Epithelial cell of proximal tubule (primary cell): ENCODE measurements around the gene SLX9. TPM values are rescaled to one million over a fixed set of nuclear protein-coding genes. Genes with fewer than 3 reads are reported as not detected.

ENCODE experiments used
- DNase-seq: peaks from one replicate; pipeline ENCODE4 v3.0.0-alpha.2; 2011; ENCODE audit warnings: low read depth
- H3K4me3 ChIP-seq: 2 replicates; pipeline ENCODE4 v1.5.1; 2011; ENCODE audit warnings: low read depth, mild to moderate bottlenecking, low read length
- CTCF ChIP-seq: conservative IDR thresholded peaks from 2 replicates; pipeline ENCODE4 v1.5.1; 2012; ENCODE audit warnings: low read depth, mild to moderate bottlenecking, low read length
- total RNA-seq: library from RNA; depleted of rRNA; stranded (reverse); fragments of >200 nt; gene quantifications from 2 replicates; pipeline ENCODE4 v1.2.3, GENCODE V29; 2015

SLX9 gene
- 35.7 and 52.1 TPM in 2 replicates for total RNA-seq

- no peak for DNase-seq
- peak within 1 kb of the TSS; percentile 97 for H3K4me3 ChIP-seq
- TF ChIP-seq CTCF: no peak
These were observed at the start of gene SLX9 for GRCh38 chr21:44939532-44940115. Gene SLX9 (plus strand): TSS chr21:44940029. CDS start chr21:44940058, 29 bp downstream.

DNA sequence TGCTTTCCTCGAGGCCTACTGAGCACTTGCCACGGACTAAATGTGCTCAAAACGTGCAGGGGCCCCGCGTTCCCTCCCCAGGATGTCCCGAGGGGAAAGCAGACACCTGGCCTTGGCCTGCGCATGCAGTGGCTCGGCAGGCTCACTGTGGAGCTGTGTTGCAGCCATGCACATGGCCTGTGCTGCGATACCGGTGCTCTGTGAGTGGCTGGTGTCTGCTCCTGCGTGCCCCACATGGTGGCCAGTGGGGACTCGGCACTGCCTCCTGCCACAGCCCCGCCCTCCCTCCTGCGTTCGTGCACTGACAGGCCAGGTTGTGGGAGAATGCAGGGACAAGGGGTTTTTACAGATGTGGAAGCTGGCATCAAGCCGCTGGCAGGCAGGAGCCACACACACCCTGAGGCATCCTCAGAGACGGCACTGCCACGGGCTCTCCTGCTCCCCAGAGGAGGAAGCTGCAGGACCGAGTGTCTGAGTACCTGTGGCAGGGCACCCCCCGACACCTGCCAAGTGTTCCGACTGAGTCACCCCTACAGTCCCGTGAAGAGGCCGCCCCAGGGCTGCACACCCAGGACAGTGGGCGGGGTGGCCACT, 49.4 kb upstream of the SLX9 start:
- H3K4me3 ChIP-seq: no peak overlapping the region
- TF ChIP-seq CTCF: no peak
- DNase-seq: no peak

DNA sequence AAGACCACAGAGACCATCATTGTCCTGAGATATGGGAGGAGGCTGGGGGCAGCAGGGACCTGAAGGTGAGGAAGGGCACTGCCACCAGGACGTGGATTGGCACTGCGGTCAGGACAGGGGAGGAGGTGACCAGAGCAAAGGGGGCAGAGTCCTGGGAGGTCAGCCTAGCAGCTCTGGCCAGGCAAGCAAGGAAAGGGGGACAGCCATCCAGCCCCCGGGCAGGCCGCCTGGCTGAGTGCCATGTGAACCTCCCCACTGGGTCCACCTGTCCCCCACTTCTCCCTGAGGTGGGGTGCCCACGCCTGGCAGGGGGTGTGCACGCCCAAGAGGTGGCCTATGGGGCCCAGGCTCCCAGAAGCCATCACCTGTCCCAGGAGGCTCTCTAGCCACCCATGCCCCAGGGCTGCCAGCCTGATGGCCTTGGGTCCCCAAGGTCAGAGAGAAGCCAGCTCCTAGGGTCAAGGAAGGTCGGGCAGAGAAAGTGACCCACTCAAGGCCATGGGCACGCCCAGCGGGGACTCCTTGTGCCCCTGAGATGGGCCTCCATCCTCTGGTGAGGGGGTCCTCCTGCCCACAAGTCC, 48.8 kb upstream of the SLX9 start:
- no peak for DNase-seq
- no peak for TF ChIP-seq CTCF
- no peak overlapping the region for H3K4me3 ChIP-seq

DNA sequence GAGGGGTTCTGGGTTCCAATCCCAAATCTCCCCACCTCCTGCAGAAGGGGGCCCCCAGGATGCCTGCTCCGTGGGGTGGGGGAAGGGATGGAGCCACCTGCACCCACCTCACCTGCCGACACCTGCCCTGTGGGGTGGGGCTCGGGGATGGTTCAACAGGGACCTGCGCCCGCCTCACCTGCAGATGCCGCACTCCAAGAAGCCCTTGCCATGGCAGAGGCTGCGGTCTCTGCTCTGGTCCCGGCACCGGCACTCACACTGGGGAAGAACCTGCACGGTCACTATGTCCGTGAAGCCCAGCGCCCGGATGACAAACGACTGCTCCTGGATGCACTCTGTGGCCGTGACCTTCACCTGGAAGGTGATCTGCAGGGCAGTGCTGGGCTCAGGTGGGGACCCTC, 48.2 kb upstream of the SLX9 start:
- H3K4me3 ChIP-seq: no peak overlapping the region
- TF ChIP-seq CTCF: no peak
- DNase-seq: no peak

DNA sequence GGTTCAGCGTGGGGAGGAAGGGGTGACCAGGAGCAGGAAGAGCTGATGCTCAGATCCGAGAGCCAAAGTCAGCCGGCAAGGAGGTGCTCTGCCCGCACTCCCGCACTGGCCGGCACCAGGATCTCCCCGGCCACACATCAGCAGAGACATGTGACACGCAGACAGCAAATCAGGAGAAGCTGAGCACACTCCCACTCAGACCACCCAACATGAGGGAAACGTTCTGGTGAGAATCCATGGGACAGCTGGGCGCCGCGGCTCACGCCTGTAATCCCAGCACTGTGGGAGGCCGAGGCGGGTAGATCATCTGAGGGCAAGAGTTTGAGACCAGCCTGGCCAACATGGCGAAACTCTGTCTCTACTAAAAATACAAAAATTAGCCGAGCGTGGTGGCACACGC, 47.7 kb upstream of the SLX9 start:
- TF ChIP-seq CTCF: no peak
- DNase-seq: no peak
- H3K4me3 ChIP-seq: no peak overlapping the region

GRCh38 chr21:44892536-44893277, 47.1 kb upstream of the SLX9 start:
- no peak overlapping the region for H3K4me3 ChIP-seq
- no peak for DNase-seq
- TF ChIP-seq CTCF: peak; percentile 75

DNA sequence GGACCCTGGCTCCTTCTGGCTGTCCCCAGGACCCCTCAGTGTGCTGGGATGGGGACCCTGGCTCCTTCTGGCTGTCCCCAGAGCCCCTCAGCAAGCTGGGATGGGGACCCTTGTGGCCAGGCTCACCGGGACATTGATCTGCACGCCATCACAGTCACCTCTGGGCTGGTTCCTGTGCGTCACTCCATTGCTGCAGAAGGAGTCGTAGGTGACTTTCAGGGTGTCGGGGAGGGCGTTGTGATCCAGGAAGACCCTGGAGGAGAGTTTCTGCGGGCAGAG, 46.6 kb upstream of the SLX9 start:
- DNase-seq: no peak
- no peak for TF ChIP-seq CTCF
- H3K4me3 ChIP-seq: no peak overlapping the region
